ENCODE measurements around the gene SMC1A.
A peak's percentile ranks its signal among the peaks of the same experiment; 100 is the strongest.
"Not testable (repeated sequence)": the region's sequence is repeated elsewhere in the genome, so short reads cannot be mapped to it uniquely, and the experiment has no call there.

Gene SMC1A

DNA sequence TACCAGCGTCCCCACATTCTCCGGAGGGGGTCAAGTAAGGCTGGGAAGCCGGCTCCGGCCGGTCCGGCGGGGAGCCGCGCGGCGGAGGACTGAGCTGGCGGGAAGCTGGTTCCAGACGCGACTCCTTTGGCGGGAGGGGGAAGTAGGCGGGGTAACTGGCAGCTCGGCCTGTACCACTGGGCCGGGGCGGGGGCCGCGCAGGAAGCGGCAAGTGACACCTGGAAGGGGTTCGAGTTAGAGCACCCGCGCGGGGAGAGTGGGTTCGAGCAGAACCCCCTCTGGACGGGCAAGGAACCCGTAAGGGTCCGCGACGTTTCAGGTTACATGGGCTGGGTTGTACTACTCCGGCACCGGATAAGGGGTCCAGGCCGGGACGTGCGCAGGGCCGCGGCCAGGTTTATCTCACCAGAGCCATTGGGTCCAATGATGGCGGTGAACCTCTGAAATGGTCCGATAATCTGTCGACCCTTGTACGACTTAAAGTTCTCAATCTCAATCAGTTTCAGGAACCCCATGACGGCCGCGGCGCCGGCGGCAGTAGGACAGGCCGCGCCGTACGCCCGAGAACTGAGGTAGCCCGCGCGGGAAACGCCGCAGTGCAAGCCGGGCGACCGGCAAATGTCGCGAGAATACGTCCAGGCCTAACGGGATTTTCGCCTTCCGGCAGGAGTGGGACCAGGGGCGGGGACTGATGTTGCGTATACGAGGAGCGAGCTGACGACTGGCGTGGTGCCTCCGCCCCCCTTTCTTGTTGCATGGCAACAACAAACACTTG lies at the start of gene SMC1A:
Gene SMC1A (minus strand): TSS at position 569 of the 775 bp plus-strand sequence. CDS start 54 bp downstream, at position 515.
- peak; percentile 86 to 93 for DNase-seq (ENCODE audit: low read depth in 2 of 2, low spot score in 1 of 2)

DNA sequence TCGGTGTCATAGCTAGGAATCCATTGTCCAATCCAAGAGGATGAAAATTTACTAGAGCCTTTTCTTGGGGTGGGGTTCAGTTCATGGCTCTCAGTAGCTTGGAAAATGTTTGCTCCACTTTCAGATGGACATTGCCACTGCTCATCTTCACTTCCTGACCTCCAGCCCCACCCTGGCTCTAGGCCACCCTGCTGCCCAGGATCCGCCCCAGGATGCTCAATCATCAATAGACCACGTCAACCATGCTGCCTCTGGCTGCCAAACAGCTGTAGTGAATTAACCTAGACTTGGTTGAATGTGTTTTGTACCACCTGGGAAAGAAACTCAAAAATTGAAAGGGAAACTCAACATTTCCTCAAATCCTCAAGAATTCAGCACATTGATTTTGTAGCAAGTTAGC lies 48.9 kb upstream of the SMC1A start:
- DNase-seq (ENCODE audit: low read depth in 2 of 2, low spot score in 1 of 2) = no peak

DNA sequence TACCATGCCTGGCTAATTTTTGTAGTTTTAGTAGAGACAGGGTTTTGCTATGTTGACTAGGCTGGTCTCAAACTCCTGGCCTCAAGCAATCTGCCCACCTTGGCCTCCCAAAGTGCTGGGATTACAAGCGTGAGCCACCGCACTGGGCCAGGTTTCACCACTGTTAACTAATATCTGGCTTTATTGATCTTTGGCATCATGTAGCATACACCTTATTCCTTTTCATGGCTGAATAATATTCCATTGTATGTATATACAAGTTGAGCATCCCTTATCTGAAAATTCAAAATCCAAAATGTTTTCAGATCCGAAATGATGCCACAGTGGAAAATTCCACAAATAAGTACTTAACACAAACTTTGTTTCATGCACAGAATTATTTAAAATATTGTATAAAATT lies 46.2 kb upstream of the SMC1A start:
- DNase-seq (ENCODE audit: low read depth in 2 of 2, low spot score in 1 of 2) = not testable (repeated sequence)

DNA sequence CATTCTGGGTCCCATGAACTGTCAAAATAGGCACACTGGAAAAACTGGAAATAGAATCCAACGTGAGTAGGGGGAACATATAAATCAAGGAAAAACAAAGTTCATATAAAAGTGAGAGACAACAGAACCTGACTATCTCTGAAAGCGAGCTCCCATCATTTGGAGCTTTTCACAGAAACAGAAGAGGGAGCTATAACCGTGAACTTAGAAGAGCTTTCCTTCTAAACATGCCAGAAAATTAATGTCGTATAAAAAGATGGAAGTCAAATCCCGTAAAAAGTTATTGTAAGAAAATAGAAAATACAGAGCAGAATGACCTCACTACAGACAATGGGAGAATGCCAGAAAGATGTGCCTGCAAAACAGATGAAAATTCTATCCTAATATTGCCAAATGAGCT lies 35.6 kb upstream of the SMC1A start:
- no peak for DNase-seq (ENCODE audit: low read depth in 2 of 2, low spot score in 1 of 2)

DNA sequence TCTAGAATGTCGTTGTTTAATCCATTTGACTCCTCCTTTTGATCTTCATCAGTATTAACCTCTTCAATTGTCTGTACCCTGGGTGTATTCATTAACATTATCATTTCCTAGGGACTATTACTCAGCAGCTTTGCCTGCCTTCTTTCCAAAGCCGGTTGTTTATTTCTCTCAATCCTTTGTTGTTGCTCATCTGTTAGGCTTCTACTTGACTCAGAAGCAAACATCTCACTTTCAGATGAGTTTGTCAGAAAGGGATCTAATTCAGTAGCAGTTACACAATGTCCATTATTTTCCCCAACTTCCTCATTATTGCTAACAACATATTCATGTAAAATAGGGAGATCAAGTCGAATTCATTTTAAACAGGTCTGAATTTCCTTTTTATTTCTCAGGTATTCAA lies 33.8 kb upstream of the SMC1A start:
- DNase-seq (ENCODE audit: low read depth in 2 of 2, low spot score in 1 of 2) = no peak

DNA sequence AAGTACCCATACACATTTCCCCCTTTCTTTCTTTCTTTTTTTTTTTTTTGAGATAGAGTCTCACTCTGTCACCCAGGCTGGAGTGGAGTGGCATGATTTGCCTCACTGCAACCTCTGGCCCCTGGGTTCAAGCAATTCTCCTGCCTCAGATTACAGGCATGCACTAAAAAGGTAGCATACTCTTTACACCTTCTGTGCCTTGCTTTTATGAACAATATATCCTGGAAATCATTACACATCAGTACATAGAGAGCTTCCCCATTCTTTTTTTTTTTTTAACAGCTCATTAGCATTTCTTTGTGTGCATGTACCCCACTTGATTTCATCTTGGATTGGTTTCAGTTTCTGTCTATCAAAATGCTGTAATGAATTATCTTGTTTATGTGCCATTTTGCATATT lies 30.4 kb upstream of the SMC1A start:
- no peak for DNase-seq (ENCODE audit: low read depth in 2 of 2, low spot score in 1 of 2)

DNA sequence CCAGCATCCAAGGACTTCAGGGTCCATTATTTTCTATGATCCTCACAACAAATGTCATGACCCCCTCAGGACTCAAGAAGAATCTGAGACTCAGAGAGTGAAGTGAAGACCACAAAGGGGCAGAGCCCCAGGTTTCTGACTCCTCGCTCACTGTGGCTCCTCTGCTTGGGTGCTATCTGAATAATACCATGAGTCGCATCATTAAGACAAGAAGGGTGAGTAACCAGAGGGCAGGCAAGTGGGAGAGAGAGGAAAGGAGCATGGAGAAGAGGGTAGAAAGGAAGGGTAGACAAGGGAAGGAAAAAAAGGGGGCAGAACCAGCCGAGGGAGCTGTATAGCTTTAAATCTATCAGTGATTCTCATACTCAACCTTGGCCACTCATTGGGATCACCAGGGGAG lies 27.2 kb upstream of the SMC1A start:
- DNase-seq (ENCODE audit: low read depth in 2 of 2, low spot score in 1 of 2) = no peak

DNA sequence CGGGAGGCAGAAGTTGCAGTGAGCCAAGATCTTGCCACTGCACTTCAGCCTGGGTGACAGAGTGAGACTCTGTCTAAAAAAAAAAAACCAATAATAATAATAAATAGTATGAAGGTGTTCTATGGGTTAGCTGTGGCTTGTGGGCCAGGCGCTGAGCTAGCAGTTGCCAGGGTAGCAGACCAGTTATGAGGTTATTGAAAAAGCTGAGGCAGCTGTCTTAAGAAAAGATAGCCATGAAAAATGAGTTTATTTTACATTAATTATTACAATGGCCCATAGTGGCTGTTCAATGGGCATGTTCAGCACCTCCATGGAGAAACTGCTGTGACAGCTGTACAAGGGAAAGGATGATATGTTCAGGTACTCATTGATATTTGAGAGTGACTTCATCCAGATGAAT lies 25.0 kb upstream of the SMC1A start:
- DNase-seq (ENCODE audit: low read depth in 2 of 2, low spot score in 1 of 2) = no peak

DNA sequence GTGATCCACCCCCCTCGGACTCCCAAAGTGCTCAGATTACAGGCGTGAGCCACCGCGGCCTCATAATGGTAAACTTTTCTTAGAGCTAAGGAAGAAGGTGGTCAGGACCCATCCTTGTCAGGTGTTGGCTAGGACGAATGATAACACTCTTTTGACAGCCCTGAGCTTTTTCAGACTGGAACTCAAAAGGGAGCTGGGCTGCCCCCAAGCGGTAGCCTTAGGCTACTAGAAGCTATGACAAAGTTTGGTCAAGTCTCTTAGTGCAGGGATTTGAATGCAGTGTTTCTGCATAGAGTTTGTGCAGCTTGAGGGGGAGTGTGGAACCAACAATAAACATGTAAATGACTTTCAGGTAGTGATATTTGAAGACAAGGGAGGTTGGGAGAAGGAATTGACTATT lies 23.5 kb upstream of the SMC1A start:
- no peak for DNase-seq (ENCODE audit: low read depth in 2 of 2, low spot score in 1 of 2)

DNA sequence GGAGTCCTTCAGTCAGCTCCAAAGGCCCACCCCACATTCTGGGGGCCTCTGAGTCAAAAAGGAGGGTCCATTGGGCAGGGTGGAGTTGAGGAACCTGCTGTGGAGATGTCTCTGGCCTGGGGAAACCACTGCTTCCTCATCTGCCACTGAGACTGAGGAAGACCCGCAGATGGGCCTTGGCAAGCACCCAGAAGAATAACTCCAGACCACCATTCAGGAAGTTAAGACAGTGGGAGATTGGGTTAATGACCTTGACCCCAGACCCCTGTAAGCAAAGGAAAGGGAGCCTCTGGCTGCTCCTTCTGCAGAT lies 19.8 kb upstream of the SMC1A start:
- no peak for DNase-seq (ENCODE audit: low read depth in 2 of 2, low spot score in 1 of 2)

DNA sequence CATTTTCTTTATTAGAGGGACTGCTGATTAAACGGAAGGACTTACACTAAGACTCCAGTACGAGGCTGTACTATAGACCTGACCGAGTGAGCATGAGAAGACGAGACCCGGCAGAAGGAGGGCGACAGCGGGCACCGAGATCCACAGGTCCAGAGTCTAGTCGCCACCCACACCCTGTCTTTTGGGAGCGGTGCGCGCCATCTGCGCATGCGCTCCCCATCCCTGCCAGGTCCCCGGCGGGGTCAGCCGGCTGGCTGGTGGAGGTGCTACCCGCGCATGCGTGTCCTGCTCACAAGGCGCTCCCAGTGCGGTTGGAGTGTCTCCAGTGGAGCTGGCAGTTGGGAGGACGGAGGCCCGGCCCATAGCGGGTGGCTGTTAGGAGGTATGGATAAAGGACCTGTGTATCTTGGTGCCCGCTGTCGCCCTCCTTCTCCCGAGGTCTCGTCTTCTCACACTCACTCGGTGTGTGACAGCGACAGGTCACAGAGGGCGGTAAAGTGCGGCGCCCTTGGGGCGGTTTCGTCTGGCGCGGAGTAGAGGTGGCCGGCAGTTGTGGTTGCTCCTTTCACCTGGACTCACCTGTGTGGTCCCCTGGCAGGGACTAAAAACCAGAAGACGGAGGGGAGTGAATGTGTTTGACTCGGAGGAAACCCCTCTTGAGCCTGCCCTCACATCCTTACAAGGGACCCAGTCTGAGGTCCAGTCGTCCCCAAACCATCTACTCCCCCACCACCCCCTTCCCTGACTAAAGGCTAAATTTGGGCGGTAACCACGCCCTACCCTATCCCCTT lies 19.3 kb upstream of the SMC1A start:
- peak; percentile 22 to 53 for DNase-seq (ENCODE audit: low read depth in 2 of 2, low spot score in 1 of 2)

DNA sequence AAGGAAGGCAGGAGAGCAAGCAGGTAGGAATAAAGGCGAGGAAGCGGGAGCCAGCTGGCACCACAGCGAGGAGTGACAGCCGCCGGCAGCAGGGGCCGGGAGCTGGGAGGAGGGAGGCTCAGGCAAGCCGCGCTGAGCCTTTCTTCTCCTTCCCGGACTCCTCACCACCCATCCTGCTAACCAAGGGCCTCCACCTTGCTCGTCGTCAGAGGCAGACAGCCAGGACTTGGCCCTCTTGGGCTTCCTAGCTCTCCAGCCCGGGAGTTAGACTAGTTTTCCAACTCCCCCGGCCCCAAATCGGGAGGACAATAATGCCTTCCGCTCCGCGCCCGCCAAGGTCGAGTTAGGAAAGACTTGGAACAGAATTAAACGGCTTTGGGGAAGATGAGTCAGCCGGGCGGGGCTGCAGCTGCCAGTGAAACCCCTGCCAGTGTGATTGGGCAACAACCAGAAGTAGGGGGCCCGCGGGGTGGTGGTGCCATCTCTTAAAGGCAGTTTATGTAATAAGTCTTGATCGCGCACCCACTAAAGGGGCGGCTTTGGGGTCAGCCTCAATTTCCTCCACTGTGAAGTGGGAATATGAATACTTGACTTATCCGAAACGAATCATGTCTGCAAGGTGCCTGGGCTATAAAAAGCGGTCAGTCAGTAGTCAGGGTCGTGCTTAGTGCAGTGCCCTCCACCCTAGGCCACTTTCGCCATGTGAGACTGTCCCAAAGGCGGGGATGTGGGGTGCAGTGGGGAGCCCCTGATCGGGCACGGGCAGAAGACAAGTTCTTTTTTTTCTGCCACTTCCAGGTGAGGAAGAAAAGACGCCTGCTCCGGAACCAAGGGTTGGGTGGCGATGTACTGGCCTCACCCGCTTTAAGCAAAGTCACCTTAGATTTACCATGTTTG lies 18.4 kb upstream of the SMC1A start:
- no peak for DNase-seq (ENCODE audit: low read depth in 2 of 2, low spot score in 1 of 2)

DNA sequence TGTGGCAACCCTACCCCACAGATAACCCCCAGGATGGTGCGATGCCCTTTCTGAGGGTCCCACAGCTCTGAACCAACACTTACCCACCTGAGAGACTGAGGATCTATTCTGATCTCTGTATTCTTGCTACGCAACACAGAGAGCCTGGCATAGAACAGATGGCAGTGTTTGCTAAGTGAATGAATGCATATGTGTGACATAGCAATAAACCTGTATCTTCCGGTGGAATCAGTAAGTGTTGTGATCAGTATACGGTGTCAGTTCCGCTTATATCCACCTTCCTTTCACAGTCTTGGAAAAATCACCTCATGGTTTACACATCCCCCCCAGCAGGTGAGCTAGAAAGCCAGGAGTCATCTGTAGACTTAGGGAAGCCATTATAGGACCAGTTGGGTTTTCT lies 17.6 kb upstream of the SMC1A start:
- DNase-seq (ENCODE audit: low read depth in 2 of 2, low spot score in 1 of 2) = no peak

DNA sequence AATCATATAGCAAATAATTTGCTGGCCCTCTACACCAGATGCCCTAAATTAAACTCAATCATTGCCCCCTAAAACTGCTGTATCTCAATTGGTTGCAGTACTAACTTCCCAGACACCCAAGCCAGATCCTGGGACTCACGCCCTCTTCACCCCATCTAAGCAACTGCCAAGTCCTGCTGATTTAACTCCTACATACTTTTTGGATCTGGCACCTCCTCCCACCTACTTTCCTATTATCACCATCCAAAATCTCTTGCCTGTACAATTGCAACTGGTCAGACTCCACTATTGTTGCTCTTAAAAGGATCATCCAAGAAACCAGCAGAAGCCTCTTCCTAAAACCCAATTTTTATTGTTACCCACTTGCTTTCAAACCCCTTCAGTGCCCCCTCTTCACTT lies 16.4 kb upstream of the SMC1A start:
- no peak for DNase-seq (ENCODE audit: low read depth in 2 of 2, low spot score in 1 of 2)

DNA sequence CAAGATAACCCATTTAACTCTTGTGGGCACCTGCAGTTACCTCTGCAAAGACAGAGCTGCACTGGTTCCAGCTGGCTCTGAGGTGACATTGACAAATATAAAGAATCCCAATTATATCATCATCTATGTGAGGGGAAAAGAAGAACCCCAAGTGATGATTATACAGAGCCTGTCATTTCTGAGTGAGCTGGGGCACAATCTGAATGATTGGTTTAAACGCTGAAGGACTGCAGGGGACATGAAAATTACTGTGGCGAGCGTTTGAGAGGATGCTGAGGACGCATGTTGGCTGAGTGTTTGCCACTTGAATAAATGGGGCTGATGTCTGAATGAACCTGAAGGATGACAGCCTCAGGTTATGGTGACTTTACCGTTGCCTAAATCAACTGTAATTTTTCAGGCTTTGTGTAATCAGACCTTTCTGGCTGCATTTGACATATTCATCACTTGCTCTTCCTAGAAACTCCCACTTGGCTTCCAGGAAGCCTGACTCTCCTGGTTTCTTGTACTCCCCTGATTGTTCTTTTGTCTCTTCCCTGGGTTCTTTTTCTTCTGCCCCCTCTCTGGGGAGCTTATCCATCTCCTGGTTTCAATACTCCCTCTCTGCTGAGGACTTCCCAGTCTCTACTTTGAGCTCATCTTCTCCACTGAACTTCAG lies 15.8 kb upstream of the SMC1A start:
- DNase-seq (ENCODE audit: low read depth in 2 of 2, low spot score in 1 of 2) = no peak

DNA sequence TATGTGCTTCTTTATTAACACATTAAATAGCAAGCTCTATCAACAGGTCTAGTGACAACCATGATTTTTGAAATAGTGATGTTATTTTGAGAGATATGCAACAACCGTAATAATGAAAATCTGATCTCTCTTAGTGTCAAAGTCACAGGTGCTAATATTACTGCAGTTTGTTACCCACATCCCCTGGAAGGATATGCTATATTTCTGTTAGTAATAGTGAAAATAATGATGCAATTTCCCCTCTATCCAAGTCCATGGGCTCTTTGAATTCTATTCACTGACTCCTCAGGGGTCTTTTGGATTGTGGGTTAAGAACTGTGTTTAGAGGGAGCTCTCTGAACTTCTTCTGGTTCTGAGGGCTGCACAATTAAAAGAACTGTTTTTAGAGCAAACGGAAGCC lies 14.8 kb upstream of the SMC1A start:
- no peak for DNase-seq (ENCODE audit: low read depth in 2 of 2, low spot score in 1 of 2)

DNA sequence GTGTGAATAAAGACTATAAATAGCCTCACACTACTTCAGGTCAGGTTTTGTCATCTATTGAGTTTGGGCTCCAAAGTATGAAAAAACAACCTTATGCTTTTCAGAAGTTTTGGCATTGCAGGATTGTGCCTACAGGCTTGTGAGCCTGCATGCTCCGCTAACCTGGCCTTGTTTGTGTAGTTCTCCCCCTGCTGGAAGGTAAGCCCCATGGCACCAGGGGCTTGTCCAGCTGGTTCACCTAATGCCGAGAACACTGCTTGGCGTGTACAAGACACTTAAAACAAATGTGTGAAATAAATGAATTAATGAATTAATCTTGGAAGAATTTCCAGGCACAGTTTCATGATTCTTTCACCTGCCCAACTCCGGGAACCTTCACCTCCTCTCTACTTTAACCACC lies 13.5 kb upstream of the SMC1A start:
- DNase-seq (ENCODE audit: low read depth in 2 of 2, low spot score in 1 of 2) = peak; percentile 29

DNA sequence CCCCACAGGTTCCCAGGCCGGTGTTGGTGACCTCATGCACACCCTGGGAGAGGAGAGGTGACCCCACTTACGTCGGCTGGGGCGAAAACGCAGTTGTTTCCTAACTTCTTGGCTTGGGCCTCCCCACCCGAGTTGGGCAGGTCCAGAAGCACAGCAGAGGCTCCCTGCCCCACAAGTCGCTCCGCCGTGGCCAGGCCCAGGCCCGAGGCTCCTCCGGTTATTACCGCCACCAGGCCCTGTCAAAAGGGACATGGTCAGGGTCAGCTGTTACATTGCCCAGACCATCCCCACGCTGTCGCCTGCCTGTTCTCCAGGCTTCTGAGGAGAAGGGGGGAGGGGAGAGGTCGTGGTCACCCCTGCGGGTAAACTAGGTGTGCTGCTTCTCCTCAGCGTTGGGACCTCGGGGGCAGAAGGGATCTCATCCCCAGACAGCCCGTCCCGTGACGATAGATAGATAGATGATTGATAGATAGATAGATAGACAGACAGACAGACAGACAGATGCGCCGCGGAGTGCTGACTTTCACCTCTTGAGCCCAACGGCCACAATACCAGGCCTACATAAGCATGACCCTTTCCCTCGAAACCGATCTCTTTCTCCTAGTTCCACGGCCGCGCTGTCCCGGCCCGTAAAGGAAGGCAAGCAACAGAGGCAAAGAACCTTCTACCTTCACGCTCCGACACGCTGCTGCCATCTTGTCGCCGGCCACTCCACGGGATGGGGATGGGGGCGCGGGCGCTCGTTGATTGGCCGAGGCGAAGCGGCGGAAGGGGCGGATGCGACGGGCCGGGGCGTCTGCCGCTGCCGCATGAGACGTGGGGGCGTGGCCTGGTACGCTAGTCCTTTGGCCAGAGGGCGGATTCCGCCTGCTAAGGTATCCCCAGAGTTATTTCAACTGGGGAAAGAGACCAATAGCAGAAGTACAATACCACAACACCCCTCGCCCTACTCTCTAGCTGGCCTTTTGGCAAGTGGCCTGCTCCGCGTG lies 11.5 kb upstream of the SMC1A start, which contains the start of gene HSD17B10:
Gene HSD17B10 (minus strand): TSS at position 720 of the 989 bp plus-strand sequence. CDS start 25 bp downstream, at position 695.
- peak; percentile 66 to 68 for DNase-seq (ENCODE audit: low read depth in 2 of 2, low spot score in 1 of 2)

DNA sequence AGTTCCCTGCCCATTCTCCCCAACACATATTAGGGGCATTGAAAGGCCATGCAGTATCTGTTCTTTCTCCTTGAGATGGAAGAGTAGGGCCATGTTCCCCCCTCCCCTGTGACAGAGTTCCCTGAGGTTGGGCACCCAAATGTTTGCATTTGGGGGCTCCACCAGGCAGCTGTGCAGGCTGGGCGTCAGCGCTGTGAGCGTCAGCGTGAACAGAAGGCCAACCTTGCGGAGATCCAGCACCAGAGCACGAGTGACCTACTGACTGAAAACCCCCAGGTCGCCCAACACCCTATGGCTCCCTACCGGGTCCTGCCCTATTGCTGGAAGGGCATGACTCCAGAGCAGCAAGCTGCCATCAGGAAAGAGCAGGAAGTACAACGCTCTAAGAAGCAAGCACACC lies 7.8 kb upstream of the SMC1A start:
- DNase-seq (ENCODE audit: low read depth in 2 of 2, low spot score in 1 of 2) = no peak

DNA sequence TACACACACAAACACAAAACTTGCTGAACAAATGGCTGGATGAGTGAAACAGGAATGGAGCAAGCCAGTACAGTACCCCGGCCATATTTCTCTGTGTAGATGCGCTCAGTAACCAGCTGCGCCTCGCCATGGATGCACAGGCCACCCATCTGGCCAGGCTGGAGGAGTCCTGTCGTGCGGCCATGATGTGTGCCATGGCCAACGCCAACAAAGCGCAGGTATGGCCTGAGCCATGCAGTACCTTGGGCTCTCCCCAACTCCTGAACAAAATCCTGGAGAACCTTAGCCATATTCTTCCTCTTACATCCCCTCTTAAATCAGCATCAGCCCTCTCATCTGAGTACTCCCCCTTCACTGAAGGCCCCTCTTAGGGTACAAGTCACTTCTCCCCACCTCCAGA lies 7.3 kb upstream of the SMC1A start:
- no peak for DNase-seq (ENCODE audit: low read depth in 2 of 2, low spot score in 1 of 2)
